Measurements from ENCODE around the gene SAG.

- no peak for TF ChIP-seq CTCF (IDR thresholded peaks at IDR 0.05)
- no peak for TF ChIP-seq POLR2A (IDR thresholded peaks at IDR 0.05)
- no peak for TF ChIP-seq EP300 (IDR thresholded peaks at IDR 0.05)
- TF ChIP-seq POLR2AphosphoS5 (IDR thresholded peaks at IDR 0.05), result no peak
These were observed 51.3 kb downstream of the SAG start for GRCh38 chr2:233358947-233359346.

All from upper lobe of left lung (tissue), 4 donors.